ENCODE measurements around the gene TMEM203. TPM values are rescaled to one million over a fixed set of nuclear protein-coding genes. Genes with fewer than 3 reads are reported as not detected.

Gene TMEM203
- polyA plus RNA-seq, 1 donor (not counting 4 experiments of a cell fraction or from before 2014, with no cell fraction given): 29.2 TPM

DNA sequence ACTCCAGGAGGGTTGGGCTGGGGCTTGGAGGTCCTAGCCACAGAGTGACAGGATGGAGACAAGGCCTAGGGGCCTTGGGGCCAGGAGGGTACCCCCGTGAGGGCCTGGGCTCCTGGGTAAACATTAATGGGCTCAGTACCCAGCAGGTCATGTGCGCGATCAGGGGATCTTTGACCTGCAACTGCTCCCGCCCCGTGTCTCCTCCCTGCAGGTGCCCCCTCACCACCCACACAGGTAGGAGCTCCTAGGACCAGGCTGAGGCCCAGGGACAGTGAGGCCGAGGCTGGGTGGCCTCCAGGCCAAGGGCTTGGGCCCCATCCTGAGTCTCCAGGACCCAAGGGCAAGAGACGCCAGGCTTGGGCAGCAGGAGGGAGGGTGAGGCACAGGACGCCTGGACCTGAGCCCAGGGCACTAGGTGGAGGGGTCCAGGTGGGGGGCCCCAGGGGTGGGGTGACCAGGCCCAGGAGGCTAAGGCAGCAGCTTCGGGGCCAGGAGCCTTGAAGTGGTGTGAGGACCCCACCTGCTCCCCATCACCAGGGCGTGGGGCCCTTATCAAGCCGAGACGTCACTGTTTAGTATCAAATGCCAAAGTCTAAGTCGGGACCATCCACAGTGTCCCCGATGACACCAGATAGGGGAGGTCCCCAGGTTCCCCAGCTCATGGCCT is 25.4 kb upstream of the TMEM203 start, which contains the start of gene SLC34A3:
SLC34A3 (plus strand) TSS at position 197 of the 667 bp plus-strand sequence. CDS start 802 bp downstream, outside the sequence.
- H3K9ac ChIP-seq (ENCODE audit: control insufficient read depth, extremely low read depth, insufficient read depth, low read length): no peak within 1 kb of the TSS
- H3K4me1 ChIP-seq (ENCODE audit: control insufficient read depth, extremely low read depth, insufficient read depth, low read length): peaks cover 18% of the 10 kb centered on the region
- H3K36me3 ChIP-seq (ENCODE audit: control insufficient read depth in 2 of 2, extremely low read depth in 1 of 2, insufficient read depth in 2 of 2, low read length in 2 of 2): no peaks in the 10 kb centered on the region
- H3K4me2 ChIP-seq (ENCODE audit: control insufficient read depth, extremely low read depth, insufficient read depth, low read depth, low read length): no peak within 1 kb of the TSS
- no peaks in the 10 kb centered on the region for H4K20me1 ChIP-seq (ENCODE audit: control insufficient read depth, extremely low read depth, insufficient read depth, low read length)
- no peak within 1 kb of the TSS for H3K27ac ChIP-seq (ENCODE audit: control insufficient read depth, insufficient read depth, low read length)
- no peaks in the 10 kb centered on the region for H3K79me2 ChIP-seq (ENCODE audit: control insufficient read depth, insufficient read depth, low read length)
- peaks cover 15% of the 10 kb centered on the region for H3K27me3 ChIP-seq (ENCODE audit: control insufficient read depth, extremely low read depth, insufficient read depth, low read length)
- no peak for TF ChIP-seq CTCF (optimal IDR thresholded peaks at IDR 0.05 in 1 of 3, IDR thresholded peaks at IDR 0.05 in 1 of 3, conservative IDR thresholded peaks at IDR 0.05 in 1 of 3; ENCODE audit: extremely low read depth in 1 of 3, insufficient read depth in 2 of 3, low read length in 3 of 3)
- no peak for TF ChIP-seq EZH2 (IDR thresholded peaks at IDR 0.05; ENCODE audit: low read length)
- H3K9me1 ChIP-seq (ENCODE audit: control insufficient read depth, extremely low read depth, insufficient read depth, low read length): no peaks in the 10 kb centered on the region
- no peaks in the 10 kb centered on the region for H3K9me3 ChIP-seq (ENCODE audit: control insufficient read depth, low read depth, low read length)
- dilution Hi-C loops (cut with MboI; ENCODE audit: extremely low pct_ligation_motif_present, low sequenced_read_pairs): no loop called here
- no peak for FAIRE-seq
- no peak for DNase-seq (ENCODE audit: low read depth, low spot score)
- no peak within 1 kb of the TSS for H2AFZ ChIP-seq (ENCODE audit: control insufficient read depth, low read length)
- no peak within 1 kb of the TSS for H3K4me3 ChIP-seq (ENCODE audit: control insufficient read depth in 2 of 3, extremely low read depth in 1 of 3, insufficient read depth in 2 of 3, low read depth in 1 of 3, low read length in 3 of 3)

- no peak overlapping the region for H3K4me2 ChIP-seq (ENCODE audit: control insufficient read depth, extremely low read depth, insufficient read depth, low read depth, low read length)
- DNase-seq (ENCODE audit: low read depth, low spot score) (no peak), FAIRE-seq (no peak)
- H3K9me1 ChIP-seq (ENCODE audit: control insufficient read depth, extremely low read depth, insufficient read depth, low read length): no peaks in the 10 kb centered on the region
- no peak overlapping the region for H3K4me3 ChIP-seq (ENCODE audit: control insufficient read depth in 2 of 3, extremely low read depth in 1 of 3, insufficient read depth in 2 of 3, low read depth in 1 of 3, low read length in 3 of 3)
- H4K20me1 ChIP-seq (ENCODE audit: control insufficient read depth, extremely low read depth, insufficient read depth, low read length): no peaks in the 10 kb centered on the region
- no peak overlapping the region for H2AFZ ChIP-seq (ENCODE audit: control insufficient read depth, low read length)
- peaks cover 23% of the 10 kb centered on the region for H3K4me1 ChIP-seq (ENCODE audit: control insufficient read depth, extremely low read depth, insufficient read depth, low read length)
- TF ChIP-seq EZH2 (IDR thresholded peaks at IDR 0.05; ENCODE audit: low read length) (no peak), CTCF (optimal IDR thresholded peaks at IDR 0.05 in 1 of 3, IDR thresholded peaks at IDR 0.05 in 1 of 3, conservative IDR thresholded peaks at IDR 0.05 in 1 of 3; ENCODE audit: extremely low read depth in 1 of 3, insufficient read depth in 2 of 3, low read length in 3 of 3) (no peak)
- H3K36me3 ChIP-seq (ENCODE audit: control insufficient read depth in 2 of 2, extremely low read depth in 1 of 2, insufficient read depth in 2 of 2, low read length in 2 of 2): no peaks in the 10 kb centered on the region
- H3K27me3 ChIP-seq (ENCODE audit: control insufficient read depth, extremely low read depth, insufficient read depth, low read length): peaks cover 15% of the 10 kb centered on the region
- dilution Hi-C loops (cut with MboI; ENCODE audit: extremely low pct_ligation_motif_present, low sequenced_read_pairs): no loop called here
- H3K9ac ChIP-seq (ENCODE audit: control insufficient read depth, extremely low read depth, insufficient read depth, low read length): no peak overlapping the region
- H3K9me3 ChIP-seq (ENCODE audit: control insufficient read depth, low read depth, low read length): no peaks in the 10 kb centered on the region
- H3K27ac ChIP-seq (ENCODE audit: control insufficient read depth, insufficient read depth, low read length): no peak overlapping the region
- H3K79me2 ChIP-seq (ENCODE audit: control insufficient read depth, insufficient read depth, low read length): no peaks in the 10 kb centered on the region
Measured at GRCh38 chr9:137229903-137230704, 24.7 kb upstream of the TMEM203 start.

All from keratinocyte (primary cell).